DMS79 treated with DMSO at 0.1 percent for 48 hours (cell line): ENCODE measurements around the gene THRSP.
A peak's percentile ranks its signal among the peaks of the same experiment; 100 is the strongest.
"Not testable (repeated sequence)": the region's sequence is repeated elsewhere in the genome, so short reads cannot be mapped to it uniquely, and the experiment has no call there.

Source experiments
- DNase-seq: peaks from one replicate; lab custom pipeline; 2025; lab: John Stamatoyannopoulos, UW

THRSP gene

DNA sequence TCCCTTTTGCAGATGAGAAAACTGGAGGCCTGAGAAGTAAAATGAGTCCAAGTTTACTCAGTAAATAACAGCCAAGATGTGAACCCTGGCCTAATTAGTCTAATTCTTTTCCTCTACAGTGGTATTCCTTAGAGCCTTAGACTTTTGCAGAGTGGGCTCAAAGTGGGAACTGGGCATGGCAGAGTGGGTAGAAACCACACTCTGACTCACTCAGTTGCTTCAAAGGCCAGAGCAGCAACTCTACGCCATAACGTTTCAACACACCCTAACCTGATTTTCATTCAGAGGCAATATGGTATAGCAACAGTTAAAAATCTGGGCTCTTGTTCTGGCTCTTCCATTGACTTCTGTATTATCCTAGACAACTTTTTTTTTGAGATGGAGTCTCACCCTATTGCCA, 2.8 kb downstream of the THRSP start:
- DNase-seq: no peak

DNA sequence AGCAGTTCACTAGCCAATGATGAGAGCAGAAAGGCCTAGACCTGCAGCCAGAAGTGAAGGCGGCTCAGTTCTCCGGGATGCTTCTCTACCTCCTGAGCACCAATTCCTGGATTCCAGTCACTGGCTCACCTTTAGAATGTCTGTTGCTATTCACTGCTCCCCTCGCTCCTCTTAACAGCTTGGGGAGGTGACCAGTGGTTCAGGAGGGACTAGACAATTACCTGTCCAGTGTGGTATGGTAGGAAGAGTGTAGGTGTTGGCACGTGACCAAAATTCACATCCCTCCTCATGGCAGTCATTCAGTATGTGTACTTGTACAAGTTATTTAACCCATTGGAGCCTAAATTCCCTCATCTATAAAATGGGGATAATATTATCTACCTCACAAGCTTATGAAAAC, 4.0 kb downstream of the THRSP start:
- no peak for DNase-seq

DNA sequence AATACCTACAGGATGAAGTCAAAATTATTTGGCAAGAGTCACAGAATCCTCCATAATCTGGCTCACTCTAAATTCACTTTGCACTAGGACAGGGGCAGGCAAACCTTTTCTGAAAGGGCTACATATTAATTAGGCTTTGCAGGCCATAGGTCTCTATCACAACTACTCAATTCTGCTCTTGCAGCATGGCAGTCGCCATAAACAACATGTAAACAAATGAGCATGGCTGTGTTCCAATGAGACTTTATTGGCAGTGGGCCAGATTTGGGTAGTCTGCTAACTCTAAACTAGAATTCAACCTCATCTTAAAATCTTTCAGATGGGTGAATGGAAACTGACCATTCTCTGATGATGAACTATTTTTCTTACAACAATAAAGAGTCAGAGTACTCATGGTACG, 5.8 kb downstream of the THRSP start:
- peak; percentile 67 for DNase-seq

DNA sequence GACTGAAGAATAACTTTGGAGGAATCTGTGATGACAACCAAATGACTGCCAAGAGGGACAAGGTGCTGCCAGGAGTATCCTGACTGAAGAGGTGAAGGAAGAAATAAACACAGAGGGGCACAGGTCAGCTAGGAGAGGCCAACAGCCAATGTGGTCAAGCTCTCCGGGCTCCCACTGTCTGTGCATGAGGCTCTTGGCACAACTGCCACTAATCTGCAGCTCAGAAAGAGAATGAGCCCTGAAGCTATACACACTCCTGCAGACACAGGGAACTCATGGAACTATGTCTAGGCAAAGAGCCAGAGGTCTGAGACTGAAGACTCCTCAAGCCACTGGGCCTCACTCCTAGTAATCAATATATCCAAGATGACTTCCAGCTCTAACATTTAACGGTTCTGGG, 7.0 kb downstream of the THRSP start:
- no peak for DNase-seq

DNA sequence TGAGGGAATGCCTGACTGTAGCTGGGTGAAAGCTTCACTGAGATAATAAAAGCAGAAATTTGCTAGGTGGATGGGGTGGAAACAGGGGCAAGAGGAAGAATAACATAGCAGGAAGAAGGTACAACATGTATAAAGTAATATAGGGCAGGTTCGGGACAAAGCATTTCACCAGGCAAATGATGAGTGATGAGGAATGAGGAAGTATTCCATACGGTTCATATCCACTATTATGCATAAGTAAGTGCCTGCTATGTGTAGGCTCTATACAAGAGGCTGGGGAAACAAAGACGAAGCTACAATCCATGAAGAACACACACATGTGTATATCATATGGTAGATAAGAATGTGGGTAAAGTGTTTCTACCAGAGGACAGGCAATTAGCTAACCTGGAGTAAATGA, 8.1 kb downstream of the THRSP start:
- DNase-seq: no peak

DNA sequence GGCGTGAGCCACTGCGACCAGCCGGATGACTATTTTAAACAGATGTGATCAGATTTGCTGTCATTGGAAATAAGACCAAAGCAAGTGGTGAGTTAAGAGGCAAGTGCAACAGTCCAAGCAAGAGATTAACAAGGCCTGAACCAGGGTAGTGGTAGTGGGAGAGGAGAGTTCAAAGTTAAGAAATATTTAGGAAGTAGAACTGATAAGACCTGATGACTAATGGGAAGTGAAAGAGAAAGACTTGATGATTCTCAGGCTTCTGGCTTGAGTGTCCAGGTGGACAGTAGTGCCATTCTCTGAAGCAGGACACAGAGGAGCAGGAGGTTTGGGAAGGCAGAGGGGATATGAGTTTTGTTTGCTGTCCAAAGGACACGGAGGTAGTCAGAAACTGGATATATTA, 8.8 kb downstream of the THRSP start:
- DNase-seq: no peak

DNA sequence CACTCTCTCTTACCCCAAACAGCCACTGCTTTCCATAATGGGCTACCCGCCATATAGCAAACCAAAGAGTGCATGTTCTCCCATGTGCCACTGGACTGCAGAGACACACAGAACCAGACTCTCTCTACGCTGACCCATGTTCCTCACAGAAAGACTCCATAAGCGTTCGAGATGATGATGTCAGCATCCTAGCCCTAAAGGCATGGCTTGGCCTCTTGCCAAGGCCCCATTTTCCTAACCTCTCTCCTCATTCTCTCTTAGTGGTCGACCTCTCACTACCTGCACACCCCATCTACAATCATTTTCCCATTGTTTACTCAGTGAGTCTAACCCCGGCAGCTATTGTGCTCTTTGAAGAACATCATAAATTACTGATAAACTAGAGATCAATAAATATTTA, 11.1 kb downstream of the THRSP start:
- DNase-seq: peak; percentile 85

DNA sequence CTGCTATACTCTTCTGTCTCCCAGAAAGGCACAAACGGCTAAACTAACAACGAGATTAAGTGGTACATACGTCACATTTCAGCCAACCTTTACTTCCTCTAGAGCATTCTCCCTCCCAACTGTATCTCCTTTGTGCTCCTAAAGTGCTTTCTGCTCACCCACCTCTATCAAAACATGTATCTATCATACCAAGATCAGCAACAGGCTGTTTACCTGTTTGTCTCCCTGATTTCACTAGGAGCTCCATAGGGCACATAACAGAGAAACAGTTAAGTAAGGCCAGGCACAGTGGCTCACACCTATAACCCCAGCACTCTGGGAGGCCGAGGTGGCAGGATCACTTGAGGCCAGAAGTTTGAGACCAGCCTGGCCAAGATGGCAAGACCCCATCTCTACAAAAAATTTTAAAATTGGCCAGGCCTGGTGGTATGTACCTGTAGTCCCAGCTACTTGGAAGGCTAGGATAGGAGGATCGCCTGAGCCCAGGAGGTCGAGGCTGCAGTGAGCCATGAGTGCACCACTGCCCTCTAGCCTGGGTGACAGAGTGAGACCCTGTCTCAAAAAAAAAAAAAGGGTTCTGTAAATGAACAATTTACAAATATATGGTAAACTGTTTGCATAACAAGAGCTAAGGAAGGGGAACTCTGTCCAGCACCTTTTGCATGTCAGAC, 13.2 kb downstream of the THRSP start:
- DNase-seq: no peak

DNA sequence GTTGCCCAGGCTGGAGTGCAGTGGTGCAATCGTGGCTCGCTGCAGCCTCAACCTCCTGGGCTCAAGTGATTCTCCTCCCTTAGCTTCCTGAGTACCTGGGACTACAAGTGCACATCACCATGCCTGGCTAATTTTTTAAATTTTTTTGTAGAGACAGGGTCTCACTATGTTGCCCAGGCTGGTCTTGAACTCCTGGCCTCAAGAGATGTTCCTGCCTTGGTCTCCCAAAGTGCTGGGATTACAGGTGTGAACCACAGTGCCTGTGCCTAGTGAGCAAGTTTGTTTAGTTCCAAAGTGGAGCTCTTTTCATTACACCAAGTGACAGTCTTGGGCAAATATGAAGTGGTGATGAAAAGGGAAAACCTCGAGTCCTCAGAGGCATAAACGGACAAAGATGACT, 13.9 kb downstream of the THRSP start:
- not testable (repeated sequence) for DNase-seq

DNA sequence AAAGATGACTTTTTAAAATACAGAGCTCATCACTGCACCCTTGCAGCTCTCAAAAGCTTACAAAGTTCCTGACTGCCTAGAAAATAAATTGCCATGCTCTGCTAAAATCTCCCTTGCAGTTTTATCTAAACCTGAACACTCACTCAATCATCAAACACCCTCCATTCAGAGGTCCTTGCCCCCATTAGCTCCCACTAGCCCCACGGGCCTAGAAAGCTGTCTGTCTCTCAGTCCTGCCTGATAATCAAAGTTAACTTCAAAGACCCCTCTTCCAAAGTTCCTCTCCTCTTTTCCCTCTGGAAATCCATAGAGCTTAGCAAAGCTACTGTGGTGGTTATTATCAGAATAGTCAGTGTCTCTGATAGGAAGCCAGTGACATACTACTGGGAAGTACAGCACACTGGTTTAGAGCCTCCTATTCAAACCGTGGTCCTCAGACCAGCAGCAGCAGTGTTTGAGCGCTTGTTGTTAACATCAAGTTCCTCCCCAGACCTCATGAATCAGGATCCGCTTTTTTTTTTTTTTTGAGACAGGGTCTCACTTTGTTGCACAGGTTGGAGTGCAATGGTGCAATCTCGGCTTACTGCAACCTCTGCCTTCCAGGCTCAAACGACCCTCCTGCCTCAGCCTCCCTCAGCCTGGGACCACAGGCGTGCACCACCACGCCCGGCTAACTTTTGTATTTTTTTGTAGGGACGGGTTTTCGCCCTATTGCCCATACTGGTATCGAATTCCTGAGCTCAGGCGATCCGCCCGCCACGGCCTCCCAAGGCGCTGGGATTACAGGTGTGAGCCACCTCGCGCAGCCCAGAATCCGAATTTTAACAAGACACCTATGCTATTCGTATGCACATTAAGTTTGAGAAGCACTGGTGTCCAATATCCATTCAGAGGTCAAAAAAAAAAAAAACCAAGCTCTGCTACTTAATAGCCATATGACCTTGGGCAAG, 14.8 kb downstream of the THRSP start:
- DNase-seq: peak; percentile 32

DNA sequence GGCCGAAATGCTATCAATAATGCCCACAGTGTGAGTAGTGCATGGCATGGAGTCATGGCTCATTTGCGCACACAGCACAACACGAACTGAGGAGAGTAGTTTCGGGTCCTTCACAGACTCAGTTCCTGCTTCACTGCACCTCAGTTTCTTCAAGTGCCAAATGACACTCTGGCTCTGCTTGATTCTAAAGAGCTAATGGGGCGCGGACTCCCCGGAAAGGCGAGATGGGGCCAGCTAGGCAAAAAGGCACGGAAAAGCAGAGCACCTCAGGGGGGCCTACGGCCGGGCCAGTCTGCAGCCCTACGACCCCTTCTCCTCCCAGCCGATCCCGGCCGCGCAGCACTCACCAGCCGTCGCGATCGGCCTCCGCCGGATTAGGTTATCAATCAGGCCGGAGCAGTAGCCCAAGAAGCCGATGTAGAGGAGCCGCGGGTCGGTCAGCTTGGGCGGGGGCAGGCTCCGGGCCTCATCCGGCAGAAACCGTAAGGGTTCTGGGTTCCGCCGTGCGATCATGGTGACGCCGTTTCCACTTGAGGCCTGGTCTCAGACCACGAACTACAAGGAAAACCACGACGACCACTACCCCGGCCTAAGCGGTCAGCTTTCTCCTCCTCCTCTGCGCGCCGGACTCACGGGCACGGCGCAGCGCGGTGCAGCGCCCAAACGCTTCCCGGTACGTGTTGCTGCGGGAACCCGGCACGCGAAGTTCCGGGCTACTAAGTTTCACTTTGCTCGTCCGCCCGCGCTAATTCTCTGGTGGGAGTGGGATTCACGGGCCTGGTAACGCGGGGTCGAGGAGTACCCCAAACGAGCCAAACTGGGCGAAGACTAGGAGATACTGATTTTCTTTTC, 15.8 kb downstream of the THRSP start, which contains the start of gene NDUFC2:
NDUFC2 (minus strand) TSS at position 631 of the 852 bp plus-strand sequence; CDS start at position 513, 118 bp downstream.
- DNase-seq: peak; percentile 97

DNA sequence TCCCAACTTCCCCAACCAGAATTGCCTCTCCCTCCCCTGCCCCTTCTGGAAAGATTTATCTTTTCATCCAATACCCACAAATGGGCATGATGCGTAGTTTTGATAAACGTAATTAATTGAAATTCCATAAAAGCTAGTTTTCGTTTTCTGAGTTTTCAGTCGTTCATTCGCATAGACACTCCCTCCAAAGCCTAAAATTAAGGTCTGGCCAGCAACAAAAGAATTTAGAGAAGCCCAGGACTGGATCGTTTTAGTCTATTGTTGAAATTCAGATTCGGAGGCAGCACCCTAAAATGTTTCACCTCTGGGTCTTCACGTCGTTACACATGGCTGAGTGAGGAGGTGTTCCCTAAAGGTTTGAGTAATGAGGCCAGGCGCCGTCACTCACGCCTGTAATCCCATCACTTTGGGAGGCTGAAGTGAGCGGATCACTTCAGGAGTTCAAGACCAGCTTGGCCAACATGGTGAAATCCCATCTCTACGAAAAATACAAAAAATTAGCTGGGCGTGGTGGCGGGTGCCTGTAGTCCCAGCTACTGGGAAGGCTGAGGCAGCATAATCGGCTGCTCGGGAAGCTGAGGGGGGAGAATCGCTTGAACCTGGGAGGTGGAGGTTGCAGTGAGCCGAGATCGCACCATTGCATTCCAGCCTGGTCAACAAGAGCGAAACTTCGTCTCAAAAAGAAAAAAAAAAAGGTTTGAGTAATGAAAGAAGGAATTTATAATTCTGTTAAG, 16.6 kb downstream of the THRSP start:
- DNase-seq: no peak

DNA sequence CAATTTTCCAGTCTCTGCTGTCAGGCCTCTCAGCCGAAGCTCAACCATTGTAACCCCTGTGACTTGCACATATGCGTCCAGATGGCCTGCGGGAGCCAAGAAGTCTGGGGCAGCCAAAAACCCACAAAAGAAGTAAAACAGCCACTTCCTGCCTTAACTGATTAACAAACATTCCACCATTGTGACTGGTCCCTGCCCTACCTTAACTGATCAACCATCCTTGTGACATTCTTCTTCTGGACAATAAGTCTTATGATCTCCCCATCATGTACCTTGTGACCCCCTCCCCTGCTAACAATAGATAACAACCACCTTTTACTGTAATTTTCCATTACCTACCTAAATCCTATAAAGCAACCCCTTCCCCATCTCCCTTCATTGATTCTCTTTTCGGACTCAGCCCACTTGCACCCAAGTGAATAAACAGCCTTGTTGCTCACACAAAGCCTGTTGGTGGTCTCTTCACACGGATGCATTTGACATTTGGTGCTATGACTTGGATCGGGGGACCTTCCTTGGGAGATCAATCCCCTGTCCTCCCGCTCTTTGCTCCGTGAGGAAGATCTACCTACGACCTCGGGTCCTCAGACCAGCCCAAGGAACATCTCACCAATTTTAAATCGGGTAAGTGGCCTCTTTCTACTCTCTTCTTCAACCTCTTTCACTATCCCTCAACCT, 17.3 kb downstream of the THRSP start:
- DNase-seq: no peak

DNA sequence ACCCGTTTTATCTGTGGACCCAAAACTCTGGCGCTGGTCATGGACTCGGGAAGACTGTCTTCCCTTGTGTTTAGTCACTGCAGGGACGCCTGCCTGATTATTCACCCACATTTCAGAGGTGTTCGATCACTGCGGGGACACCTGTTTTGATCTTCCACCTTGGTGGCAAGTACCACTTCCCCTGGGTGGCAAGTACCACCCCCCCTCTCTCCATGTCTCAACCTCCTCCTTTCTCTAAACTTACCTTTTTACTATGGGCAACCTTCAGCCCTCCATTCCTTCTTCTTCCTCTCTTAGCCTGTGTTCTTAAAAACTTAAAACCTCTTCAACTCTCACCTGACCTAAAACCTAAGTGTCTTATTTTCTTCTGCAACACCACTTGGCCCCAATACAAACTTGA, 17.9 kb downstream of the THRSP start:
- DNase-seq: peak; percentile 80

DNA sequence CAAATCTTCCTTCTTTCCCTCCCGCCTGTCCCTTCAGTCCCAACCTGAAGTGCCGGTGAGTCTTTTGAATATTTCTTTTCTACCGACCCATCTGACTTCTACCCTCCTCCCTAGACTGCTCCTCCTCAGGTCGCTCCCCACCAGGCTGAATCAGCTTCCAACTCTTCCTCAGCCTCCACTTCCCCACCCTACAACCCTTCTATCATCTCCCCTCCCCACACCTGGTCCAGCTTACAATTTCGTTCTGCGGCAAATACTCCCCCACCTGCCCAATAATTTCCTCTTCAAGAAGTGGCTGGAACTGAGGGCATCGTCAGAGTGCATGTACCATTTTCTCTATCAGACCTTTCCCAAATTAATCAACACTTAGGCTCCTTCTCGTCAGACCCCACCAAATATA, 18.5 kb downstream of the THRSP start:
- DNase-seq: peak; percentile 66

DNA sequence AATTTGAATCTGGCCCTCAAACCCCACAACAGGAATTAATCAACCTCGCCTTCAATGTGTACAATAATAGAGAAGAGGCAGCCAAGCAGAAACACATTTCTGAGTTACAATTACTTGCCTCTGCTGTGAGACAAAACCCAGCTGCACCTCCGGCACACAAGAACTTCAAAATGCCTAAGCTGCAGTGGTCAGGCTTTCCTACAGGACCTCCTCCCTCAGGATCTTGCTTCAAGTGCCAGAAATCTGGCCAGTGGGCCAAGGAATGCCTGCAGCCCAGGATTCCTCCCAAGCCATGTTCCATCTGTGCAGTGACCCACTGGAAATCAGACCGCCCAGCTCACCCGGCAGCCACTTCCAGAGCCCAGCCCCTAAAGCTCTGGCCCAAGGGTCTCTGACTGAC, 19.4 kb downstream of the THRSP start:
- DNase-seq: no peak

DNA sequence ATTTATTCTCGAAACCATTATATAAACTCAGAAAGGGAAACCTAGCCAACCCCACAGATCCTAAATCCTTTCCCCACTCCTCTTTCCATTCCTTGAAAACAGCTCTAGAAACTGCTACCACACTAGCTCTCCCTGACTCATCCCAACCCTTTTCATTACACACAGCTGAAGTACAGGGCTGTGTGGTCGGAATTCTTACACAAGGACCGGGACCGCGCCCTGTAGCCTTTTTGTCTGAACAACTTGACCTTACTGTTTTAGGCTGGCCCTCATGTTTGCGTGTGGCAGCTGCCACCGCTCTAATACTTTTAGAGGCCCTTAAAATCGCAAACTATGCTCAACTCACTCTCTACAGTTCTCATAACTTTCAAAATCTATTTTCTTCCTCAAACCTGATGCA, 20.8 kb downstream of the THRSP start:
- DNase-seq: not testable (repeated sequence)

DNA sequence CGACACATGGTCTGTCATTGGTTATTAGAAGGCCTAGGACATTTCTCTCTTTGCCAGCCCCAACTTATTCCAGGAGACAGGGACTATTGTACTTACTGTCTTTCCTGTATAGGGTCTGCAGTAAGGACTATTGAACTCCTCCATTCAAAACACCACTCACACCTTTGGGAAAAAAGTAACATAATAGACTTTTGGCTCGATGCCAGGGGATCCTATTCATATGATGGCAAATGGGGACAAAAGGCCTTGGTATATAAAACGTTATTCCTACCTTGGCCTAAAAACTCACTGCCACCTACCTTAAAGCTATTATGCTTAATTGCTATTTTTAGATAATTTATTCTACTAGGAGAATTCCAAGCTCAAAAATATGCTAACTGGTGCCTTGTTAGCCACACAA, 22.3 kb downstream of the THRSP start:
- DNase-seq: no peak

DNA sequence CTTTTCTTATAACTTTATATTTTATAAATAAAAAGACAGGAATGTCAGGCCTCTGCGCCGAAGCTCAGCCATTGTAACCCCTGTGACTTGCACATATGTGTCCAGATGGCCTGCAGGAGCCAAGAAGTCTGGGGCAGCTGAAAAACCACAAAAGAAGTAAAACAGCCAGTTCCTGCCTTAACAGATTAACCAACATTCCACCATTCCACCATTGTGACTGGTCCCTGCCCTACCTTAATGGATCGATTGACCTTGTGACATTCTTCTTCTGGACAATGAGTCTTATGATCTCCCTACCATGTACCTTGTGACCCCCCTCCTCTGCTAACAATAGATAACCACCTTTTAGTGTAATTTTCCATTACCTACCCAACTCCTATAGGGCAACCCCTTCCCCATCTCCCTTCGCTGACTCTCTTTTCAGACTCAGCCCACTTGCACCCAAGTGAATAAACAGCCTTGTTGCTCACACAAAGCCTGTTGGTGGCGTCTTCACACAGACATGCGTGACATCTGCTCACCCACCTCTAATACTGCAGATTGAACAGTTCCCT, 22.9 kb downstream of the THRSP start:
- DNase-seq: not testable (repeated sequence)

DNA sequence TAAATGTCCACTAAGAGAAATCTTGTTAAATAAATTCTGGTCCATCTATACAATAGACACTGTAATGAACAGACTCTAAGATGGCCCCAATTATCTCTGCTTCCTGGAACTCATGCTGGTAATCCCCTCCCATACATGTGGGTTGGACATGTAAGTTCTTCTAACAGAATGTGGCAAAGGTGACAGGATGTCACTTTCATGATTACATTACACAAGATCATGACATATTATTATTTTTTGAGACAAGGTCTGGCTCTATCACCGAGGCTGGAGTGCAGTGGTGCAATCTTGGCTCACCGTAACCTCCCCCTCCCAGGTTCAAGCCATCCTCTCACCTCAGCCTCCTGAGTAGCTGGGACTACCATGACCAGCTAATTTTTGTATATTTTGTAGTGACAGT, 30.6 kb downstream of the THRSP start:
- DNase-seq: no peak
